Erythroblast (primary cell): ENCODE data around the gene PPHLN1.

Experiments
- GATA1 ChIP-seq: IDR thresholded peaks from 2 replicates; pipeline ENCODE4 v1.6.1; 2011; ENCODE audit warnings: low read depth, mild to moderate bottlenecking, control low read depth, low read length, moderate library complexity
- POLR2A ChIP-seq: IDR thresholded peaks from 2 replicates; pipeline ENCODE4 v1.6.1; 2011; ENCODE audit warnings: mild to moderate bottlenecking, low read length

- no peak for TF ChIP-seq POLR2A
- TF ChIP-seq GATA1 = no peak
Observed at GRCh38 chr12:42309996-42310395, 16.0 kb upstream of the PPHLN1 start.
